Mammary epithelial cell (primary cell): ENCODE data around the gene APOO.

Source experiments
- CTCF ChIP-seq, 2 donors: IDR thresholded peaks in 1 of 2; conservative IDR thresholded peaks in 1 of 2; 2 replicates each; pipeline ENCODE4 v1.5.1; 2011 to 2012; ENCODE audit warnings: inconsistent platforms in 2 of 2, low read length in 2 of 2, mild to moderate bottlenecking in 2 of 2, control low read depth in 1 of 2, low read depth in 1 of 2; ENCODE audit not compliant: insufficient read depth in 1 of 2; ENCODE audit errors: extremely low read depth in 1 of 2
- EZH2 ChIP-seq: IDR thresholded peaks from 2 replicates; pipeline ENCODE4 v1.6.1; 2012; ENCODE audit warnings: low read length, inconsistent platforms, borderline replicate concordance

GRCh38 chrX:23864742-23865326 lies 42.9 kb downstream of the APOO start:
- TF ChIP-seq CTCF (conservative IDR thresholded peaks at IDR 0.05 in 1 of 2, IDR thresholded peaks at IDR 0.05 in 1 of 2; ENCODE audit: extremely low read depth in 1 of 2, insufficient read depth in 1 of 2, low read depth in 1 of 2, low read length in 2 of 2), result no peak
- no peak for TF ChIP-seq EZH2
